ENCODE results near the gene ZNF883. TPM values are rescaled to one million over a fixed set of nuclear protein-coding genes. Genes with fewer than 3 reads are reported as not detected.

The ZNF883 gene
- total and polyA plus RNA-seq, 8 donors, result 1.0 to 8.8 (median 7.2) TPM

DNA sequence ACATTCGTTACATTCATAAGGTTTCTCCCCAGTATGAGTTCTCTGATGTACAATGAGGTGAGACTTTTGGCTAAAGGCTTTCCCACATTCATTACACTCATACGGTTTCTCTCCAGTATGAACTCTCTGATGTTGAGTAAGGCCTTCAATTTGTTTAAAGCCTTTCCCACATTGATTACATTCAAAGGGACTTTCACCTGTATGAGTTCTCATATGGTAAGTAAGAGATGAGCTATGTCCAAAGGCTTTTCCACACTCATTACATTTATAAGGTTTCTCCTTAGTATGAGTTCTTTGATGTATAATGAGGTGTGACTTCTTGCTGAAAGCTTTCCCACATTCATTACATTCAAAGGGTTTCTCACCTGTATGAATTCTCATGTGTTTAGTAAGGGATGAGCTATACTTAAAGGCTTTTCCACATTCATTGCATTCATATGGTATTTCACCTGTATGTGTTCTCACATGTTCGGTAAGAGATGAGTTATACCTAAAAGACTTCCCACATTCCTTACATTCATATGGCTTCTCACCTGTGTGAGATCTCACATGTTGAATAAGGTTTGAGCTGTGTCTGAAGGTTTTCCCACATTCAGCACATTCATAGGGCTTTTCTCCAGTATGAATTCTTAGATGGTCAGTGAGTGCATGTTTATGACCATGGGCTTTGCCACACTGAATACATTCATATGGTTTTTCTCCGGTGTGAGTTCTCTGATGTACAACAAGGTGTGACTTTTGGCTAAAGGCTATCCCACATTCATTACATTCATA, 31.1 kb upstream of the ZNF883 start:
- TF ChIP-seq, protein P1, sequence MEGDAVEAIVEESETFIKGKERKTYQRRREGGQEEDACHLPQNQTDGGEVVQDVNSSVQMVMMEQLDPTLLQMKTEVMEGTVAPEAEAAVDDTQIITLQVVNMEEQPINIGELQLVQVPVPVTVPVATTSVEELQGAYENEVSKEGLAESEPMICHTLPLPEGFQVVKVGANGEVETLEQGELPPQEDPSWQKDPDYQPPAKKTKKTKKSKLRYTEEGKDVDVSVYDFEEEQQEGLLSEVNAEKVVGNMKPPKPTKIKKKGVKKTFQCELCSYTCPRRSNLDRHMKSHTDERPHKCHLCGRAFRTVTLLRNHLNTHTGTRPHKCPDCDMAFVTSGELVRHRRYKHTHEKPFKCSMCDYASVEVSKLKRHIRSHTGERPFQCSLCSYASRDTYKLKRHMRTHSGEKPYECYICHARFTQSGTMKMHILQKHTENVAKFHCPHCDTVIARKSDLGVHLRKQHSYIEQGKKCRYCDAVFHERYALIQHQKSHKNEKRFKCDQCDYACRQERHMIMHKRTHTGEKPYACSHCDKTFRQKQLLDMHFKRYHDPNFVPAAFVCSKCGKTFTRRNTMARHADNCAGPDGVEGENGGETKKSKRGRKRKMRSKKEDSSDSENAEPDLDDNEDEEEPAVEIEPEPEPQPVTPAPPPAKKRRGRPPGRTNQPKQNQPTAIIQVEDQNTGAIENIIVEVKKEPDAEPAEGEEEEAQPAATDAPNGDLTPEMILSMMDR (IDR thresholded peaks at IDR 0.05), result no peak
- H3K36me3 ChIP-seq, result peaks cover 0 to 49% of the 10 kb centered on the region in 2 donors
- intact Hi-C loops (cut with DNase I), result no loop called here

GRCh38 chr9:113026200-113026599, 14.2 kb upstream of the ZNF883 start:
- Histone ChIP-seq H3K27me3 (no peaks in the 10 kb centered on the region), H3K4me3 (no peak overlapping the region), H3K36me3 (no peaks in the 10 kb centered on the region), H3K27ac (no peak overlapping the region), H3K4me1 (no peaks in the 10 kb centered on the region), H3K9me3 (peaks cover 0 to 87% of the 10 kb centered on the region in 2 donors)
- DNase-seq (no peak), ATAC-seq (no peak)
- intact Hi-C loops (cut with DNase I), result no loop called here
- TF ChIP-seq, protein P1 (IDR thresholded peaks at IDR 0.05), result no peak

More for the DNA sequence above, 31.1 kb upstream of the ZNF883 start:
- peaks cover 43 to 99% of the 10 kb centered on the region in 2 donors for H3K9me3 ChIP-seq
- H3K4me3 ChIP-seq, result no peak overlapping the region
- H3K27me3 ChIP-seq, result no peaks in the 10 kb centered on the region
- DNase-seq (no peak), ATAC-seq (no peak)
- no peak overlapping the region for H3K27ac ChIP-seq
- H3K4me1 ChIP-seq, result no peaks in the 10 kb centered on the region

DNA sequence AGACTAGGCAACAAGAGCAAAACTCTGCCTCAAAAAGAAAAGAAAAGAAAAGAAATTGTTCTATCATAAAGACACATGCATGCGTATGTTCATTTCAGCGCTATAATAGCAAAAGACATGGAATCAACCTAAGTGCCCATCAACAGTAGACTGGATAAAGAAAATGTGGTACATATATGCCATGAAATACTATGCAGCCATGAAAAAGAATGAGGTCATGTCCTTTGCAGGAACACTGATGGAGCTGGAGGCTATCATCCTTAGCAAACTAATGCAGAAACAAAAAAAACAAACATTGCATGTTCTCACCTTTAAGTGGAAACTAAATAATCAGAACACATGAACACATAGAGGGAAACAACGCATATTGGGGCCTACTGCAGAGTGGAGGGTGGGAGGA, 6.3 kb upstream of the ZNF883 start:
- no peak for DNase-seq
- H3K27me3 ChIP-seq, result no peaks in the 10 kb centered on the region
- no peak overlapping the region for H3K27ac ChIP-seq
- intact Hi-C loops (cut with DNase I), result no loop called here
- peaks cover 0 to 91% of the 10 kb centered on the region in 2 donors for H3K9me3 ChIP-seq
- no peak overlapping the region for H3K4me3 ChIP-seq
- H3K36me3 ChIP-seq, result no peaks in the 10 kb centered on the region
- no peaks in the 10 kb centered on the region for H3K4me1 ChIP-seq
- TF ChIP-seq, protein P1 (IDR thresholded peaks at IDR 0.05), result no peak
- no peak for ATAC-seq

- Histone ChIP-seq H3K9me3 (peaks cover 0 to 70% of the 10 kb centered on the region in 2 donors), H3K4me1 (no peaks in the 10 kb centered on the region), H3K27me3 (peaks cover 0 to 16% of the 10 kb centered on the region in 2 donors), H3K36me3 (no peaks in the 10 kb centered on the region), H3K27ac (no peak overlapping the region), H3K4me3 (peak overlapping the region; percentile 16 to 29)
- intact Hi-C loops (cut with DNase I), result no loop called here
- TF ChIP-seq, protein P1 (IDR thresholded peaks at IDR 0.05), result no peak
- DNase-seq (no peak), ATAC-seq (no peak)
These were observed 500 bp upstream of the ZNF883 start for GRCh38 chr9:113012492-113012891.

- H3K9me3 ChIP-seq, result peaks cover 0 to 86% of the 10 kb centered on the region in 2 donors
- ATAC-seq (no peak), DNase-seq (no peak)
- H3K27ac ChIP-seq, result no peak overlapping the region
- H3K4me1 ChIP-seq, result no peaks in the 10 kb centered on the region
- TF ChIP-seq, protein P1 (IDR thresholded peaks at IDR 0.05), result no peak
- intact Hi-C loops (cut with DNase I), result no loop called here
- no peaks in the 10 kb centered on the region for H3K27me3 ChIP-seq
- H3K4me3 ChIP-seq, result no peak overlapping the region
- H3K36me3 ChIP-seq, result no peaks in the 10 kb centered on the region
These were observed 6.2 kb downstream of the ZNF883 start for GRCh38 chr9:113005777-113006176.

All from left lung (tissue), 10 donors.